SK-N-MC (cell line): ENCODE data around the gene SH3BP5.

ENCODE experiments used
- EZH2 ChIP-seq: fragments of 200-600 bp; sonication (generic); IDR thresholded peaks from one replicate; pipeline ENCODE4 v1.6.1; 2017; ENCODE audit warnings: antibody characterized with exemption
- POLR2AphosphoS5 ChIP-seq: IDR thresholded peaks from 2 replicates; pipeline ENCODE4 v1.6.1; 2012; ENCODE audit warnings: mild to moderate bottlenecking, low read depth, low read length, borderline replicate concordance

DNA sequence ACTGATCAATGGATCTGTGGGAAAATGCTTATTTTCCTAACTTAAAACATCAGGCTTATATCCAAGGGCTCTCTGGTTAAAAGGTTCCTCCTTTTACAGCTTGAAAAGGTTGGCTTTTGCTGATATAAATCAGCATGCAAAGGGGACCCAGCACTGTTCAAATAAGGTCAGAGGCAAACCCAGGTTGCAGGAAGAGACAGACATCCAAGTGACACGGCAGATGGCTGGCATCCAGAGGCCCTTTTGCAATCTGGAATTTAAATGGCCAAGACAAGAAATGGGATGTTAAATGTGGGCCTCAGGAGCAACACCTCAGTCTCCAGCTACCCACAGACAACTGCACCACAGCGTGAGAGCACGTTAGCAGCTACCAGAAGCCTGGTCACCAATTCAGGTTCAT lies 6.3 kb downstream of the SH3BP5 start:
- TF ChIP-seq EZH2 (no peak), POLR2AphosphoS5 (no peak)
